ENCODE results near the gene SLC9A9.

The SLC9A9 gene

GRCh38 chr3:143654906-143655305 lies 193.4 kb downstream of the SLC9A9 start:
- Mint-ChIP-seq H3K27ac (no peak overlapping the region), H3K27me3 (ENCODE audit: low read depth) (no peaks in the 10 kb centered on the region), H3K9me3 (no peaks in the 10 kb centered on the region), H3K36me3 (ENCODE audit: low read depth) (peaks cover 4% of the 10 kb centered on the region), H3K4me3 (no peak overlapping the region), H3K4me1 (ENCODE audit: low read depth) (no peaks in the 10 kb centered on the region)

GRCh38 chr3:143653935-143654334 lies 194.3 kb downstream of the SLC9A9 start:
- no peaks in the 10 kb centered on the region for H3K27me3 Mint-ChIP-seq (ENCODE audit: low read depth)
- peaks cover 6% of the 10 kb centered on the region for H3K36me3 Mint-ChIP-seq (ENCODE audit: low read depth)
- no peak overlapping the region for H3K27ac Mint-ChIP-seq
- H3K4me3 Mint-ChIP-seq = no peak overlapping the region
- no peaks in the 10 kb centered on the region for H3K9me3 Mint-ChIP-seq
- H3K4me1 Mint-ChIP-seq (ENCODE audit: low read depth) = no peaks in the 10 kb centered on the region

DNA sequence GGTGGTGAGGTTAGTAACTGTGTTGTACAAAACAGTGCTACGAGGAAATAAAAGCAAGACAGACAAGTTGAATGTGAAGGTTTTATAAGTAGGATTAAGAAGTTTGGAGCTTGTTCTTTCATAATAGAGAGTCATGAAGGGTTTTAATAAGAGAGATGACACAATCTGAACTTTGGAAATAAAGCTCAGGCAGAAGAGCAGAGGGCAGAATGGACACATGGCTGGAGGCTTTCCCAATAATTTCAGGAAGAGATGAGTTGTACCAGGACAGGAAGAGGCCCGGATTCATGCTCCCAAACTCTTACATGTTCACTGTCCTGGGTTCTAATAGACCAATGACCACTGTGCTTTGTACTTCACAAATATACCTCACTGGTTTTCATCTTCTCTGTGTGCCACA lies 194.8 kb downstream of the SLC9A9 start:
- Mint-ChIP-seq H3K36me3 (ENCODE audit: low read depth) (peaks cover 6% of the 10 kb centered on the region), H3K9me3 (no peaks in the 10 kb centered on the region), H3K4me3 (no peak overlapping the region), H3K27me3 (ENCODE audit: low read depth) (no peaks in the 10 kb centered on the region), H3K4me1 (ENCODE audit: low read depth) (no peaks in the 10 kb centered on the region), H3K27ac (no peak overlapping the region)

DNA sequence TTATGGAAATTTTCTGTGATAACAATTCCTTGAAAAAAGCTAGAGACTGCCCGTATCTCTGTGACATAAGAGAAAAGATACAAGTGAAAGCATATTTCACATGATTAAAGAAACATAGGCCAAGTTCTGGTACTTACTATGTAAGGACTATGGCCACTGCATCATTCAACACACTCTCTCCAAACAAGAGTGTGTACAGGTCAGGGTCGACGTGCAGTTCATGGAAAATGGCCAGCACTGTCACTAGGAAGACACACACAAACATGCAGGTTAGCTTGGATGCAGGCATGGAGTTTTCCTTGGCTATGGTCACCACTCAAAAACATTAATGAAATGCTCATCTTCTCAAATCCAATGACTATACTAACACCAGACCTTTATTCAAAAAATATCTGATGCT lies 196.2 kb downstream of the SLC9A9 start:
- Mint-ChIP-seq H3K9me3 (no peaks in the 10 kb centered on the region), H3K4me3 (no peak overlapping the region), H3K4me1 (ENCODE audit: low read depth) (no peaks in the 10 kb centered on the region), H3K27ac (no peak overlapping the region), H3K36me3 (ENCODE audit: low read depth) (peaks cover 6% of the 10 kb centered on the region), H3K27me3 (ENCODE audit: low read depth) (no peaks in the 10 kb centered on the region)

- H3K36me3 Mint-ChIP-seq (ENCODE audit: low read depth) = peaks cover 6% of the 10 kb centered on the region
- H3K4me1 Mint-ChIP-seq (ENCODE audit: low read depth) = no peaks in the 10 kb centered on the region
- no peak overlapping the region for H3K4me3 Mint-ChIP-seq
- H3K27ac Mint-ChIP-seq = no peak overlapping the region
- H3K27me3 Mint-ChIP-seq (ENCODE audit: low read depth) = no peaks in the 10 kb centered on the region
- H3K9me3 Mint-ChIP-seq = no peaks in the 10 kb centered on the region
Observed at GRCh38 chr3:143650827-143651226, 197.4 kb downstream of the SLC9A9 start.

GRCh38 chr3:143650120-143650519 lies 198.1 kb downstream of the SLC9A9 start:
- Mint-ChIP-seq H3K4me1 (ENCODE audit: low read depth) (no peaks in the 10 kb centered on the region), H3K9me3 (no peaks in the 10 kb centered on the region), H3K27me3 (ENCODE audit: low read depth) (no peaks in the 10 kb centered on the region), H3K4me3 (no peak overlapping the region), H3K36me3 (ENCODE audit: low read depth) (peaks cover 6% of the 10 kb centered on the region), H3K27ac (no peak overlapping the region)

DNA sequence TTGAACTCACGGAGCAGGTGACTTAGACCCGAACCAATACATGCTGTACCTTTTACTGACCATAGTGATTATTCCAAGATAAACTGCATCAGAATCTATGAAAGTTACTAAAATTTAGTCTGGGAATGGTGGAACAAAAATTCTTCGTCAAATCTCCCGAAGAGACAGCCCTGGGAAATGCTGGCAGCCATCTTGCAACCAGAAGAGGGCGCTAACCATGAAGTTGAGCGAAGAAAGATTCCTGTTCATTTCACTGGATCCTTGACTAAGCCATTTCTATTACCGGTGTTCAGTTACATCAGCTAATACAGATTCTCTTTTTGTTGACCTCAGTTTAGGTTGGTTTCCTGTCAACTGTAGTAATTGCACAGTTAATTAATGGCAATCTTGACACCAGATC lies 199.6 kb downstream of the SLC9A9 start:
- H3K27ac Mint-ChIP-seq = no peak overlapping the region
- H3K4me3 Mint-ChIP-seq = no peak overlapping the region
- no peaks in the 10 kb centered on the region for H3K27me3 Mint-ChIP-seq (ENCODE audit: low read depth)
- H3K9me3 Mint-ChIP-seq = no peaks in the 10 kb centered on the region
- peaks cover 6% of the 10 kb centered on the region for H3K36me3 Mint-ChIP-seq (ENCODE audit: low read depth)
- no peaks in the 10 kb centered on the region for H3K4me1 Mint-ChIP-seq (ENCODE audit: low read depth)

DNA sequence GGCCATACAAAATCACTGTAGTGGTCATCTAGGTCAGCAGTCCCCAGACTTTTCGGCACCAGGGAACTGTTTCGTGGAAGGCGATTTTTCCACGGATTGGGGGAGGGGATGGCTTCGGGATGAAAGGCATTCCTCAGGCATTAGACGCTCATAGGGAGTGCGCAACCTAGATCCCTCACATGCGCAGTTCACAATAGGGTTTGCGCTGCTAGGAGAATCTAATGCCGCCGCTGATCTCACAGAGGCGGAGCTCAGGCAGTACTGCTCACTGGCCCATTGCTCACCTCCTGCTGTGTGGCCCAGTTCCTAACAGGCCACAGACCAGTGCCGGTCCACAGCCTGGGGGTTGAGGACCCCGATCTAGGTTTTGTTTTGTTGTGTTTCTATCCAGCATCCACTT lies 200.1 kb downstream of the SLC9A9 start:
- Mint-ChIP-seq H3K4me3 (no peak overlapping the region), H3K27me3 (ENCODE audit: low read depth) (no peaks in the 10 kb centered on the region), H3K36me3 (ENCODE audit: low read depth) (peaks cover 6% of the 10 kb centered on the region), H3K9me3 (no peaks in the 10 kb centered on the region), H3K27ac (no peak overlapping the region), H3K4me1 (ENCODE audit: low read depth) (no peaks in the 10 kb centered on the region)

- Mint-ChIP-seq H3K4me3 (no peak overlapping the region), H3K27me3 (ENCODE audit: low read depth) (no peaks in the 10 kb centered on the region), H3K9me3 (peaks cover 4% of the 10 kb centered on the region), H3K27ac (no peak overlapping the region), H3K36me3 (ENCODE audit: low read depth) (no peaks in the 10 kb centered on the region), H3K4me1 (ENCODE audit: low read depth) (no peaks in the 10 kb centered on the region)
Observed at GRCh38 chr3:143644370-143645089, 203.7 kb downstream of the SLC9A9 start.

DNA sequence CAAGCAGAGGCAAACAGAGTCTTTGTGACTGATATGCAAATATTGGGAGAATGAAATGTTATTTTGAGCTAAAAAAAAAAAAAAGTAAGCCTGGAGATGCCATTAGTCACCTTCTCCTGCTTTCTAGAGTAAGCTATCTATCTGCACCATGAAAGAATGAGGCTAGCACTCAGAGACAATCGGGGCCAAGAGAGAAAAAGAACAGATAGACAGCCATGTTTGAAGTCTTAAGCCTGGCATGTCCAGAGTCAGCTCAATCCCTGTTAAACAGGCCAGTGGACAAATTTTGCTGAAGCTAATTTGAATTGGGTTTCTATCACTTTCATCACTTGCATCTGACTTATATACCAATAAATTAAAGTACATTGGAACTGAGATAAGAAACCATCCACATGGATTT lies 204.4 kb downstream of the SLC9A9 start:
- no peak overlapping the region for H3K4me3 Mint-ChIP-seq
- no peak overlapping the region for H3K27ac Mint-ChIP-seq

DNA sequence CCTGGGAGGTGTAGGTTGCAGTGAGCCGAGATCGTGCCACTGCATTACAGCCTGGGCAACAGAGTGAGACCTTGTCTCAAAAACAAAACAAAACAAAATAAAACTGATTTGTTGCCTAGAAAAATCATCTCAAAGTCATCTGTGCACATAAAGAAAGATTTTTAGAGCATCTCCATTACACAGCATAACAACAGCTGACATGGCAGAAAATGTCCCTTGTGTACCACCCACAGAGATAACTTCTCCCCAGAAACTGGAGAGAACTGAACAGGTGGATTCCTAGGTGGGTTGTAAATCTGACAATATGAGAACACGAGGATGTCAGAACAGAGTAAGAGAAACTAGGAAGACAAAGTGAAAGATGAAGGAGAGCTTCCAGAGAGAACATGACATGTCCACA lies 207.5 kb downstream of the SLC9A9 start:
- Mint-ChIP-seq H3K27me3 (ENCODE audit: low read depth) (no peaks in the 10 kb centered on the region), H3K4me3 (no peak overlapping the region), H3K9me3 (peaks cover 31% of the 10 kb centered on the region), H3K4me1 (ENCODE audit: low read depth) (no peaks in the 10 kb centered on the region), H3K36me3 (ENCODE audit: low read depth) (no peaks in the 10 kb centered on the region), H3K27ac (no peak overlapping the region)

More for the DNA sequence above, 204.4 kb downstream of the SLC9A9 start:
- Mint-ChIP-seq H3K27me3 (ENCODE audit: low read depth) (no peaks in the 10 kb centered on the region), H3K4me1 (ENCODE audit: low read depth) (no peaks in the 10 kb centered on the region), H3K36me3 (ENCODE audit: low read depth) (no peaks in the 10 kb centered on the region), H3K9me3 (peaks cover 9% of the 10 kb centered on the region)

- no peaks in the 10 kb centered on the region for H3K4me1 Mint-ChIP-seq (ENCODE audit: low read depth)
- H3K4me3 Mint-ChIP-seq = no peak overlapping the region
- H3K27ac Mint-ChIP-seq = no peak overlapping the region
- no peaks in the 10 kb centered on the region for H3K36me3 Mint-ChIP-seq (ENCODE audit: low read depth)
- H3K9me3 Mint-ChIP-seq = peaks cover 31% of the 10 kb centered on the region
- H3K27me3 Mint-ChIP-seq (ENCODE audit: low read depth) = no peaks in the 10 kb centered on the region
Observed at GRCh38 chr3:143637133-143637532, 211.1 kb downstream of the SLC9A9 start.

DNA sequence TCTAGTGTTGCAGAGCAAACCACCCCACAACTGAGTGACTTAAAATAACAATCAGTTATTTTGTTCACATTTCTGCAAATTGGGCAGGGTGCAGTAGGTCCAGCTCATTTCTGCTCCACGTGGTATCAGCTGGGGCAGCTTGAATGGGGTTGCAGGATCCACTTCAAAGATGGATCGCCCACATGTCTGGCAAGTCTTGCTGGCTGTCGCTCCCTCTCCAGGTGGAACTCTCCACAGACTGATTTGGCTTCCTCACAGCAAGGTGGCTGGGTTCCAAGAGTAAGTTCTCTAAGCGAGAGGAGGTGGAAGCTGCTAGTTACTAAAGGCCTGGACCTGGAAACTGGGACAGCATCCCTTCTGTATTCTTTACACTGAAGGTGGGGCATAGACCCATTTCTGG lies 213.3 kb downstream of the SLC9A9 start:
- H3K36me3 Mint-ChIP-seq (ENCODE audit: low read depth) = no peaks in the 10 kb centered on the region
- no peaks in the 10 kb centered on the region for H3K4me1 Mint-ChIP-seq (ENCODE audit: low read depth)
- H3K4me3 Mint-ChIP-seq = no peak overlapping the region
- H3K9me3 Mint-ChIP-seq = peaks cover 28% of the 10 kb centered on the region
- no peaks in the 10 kb centered on the region for H3K27me3 Mint-ChIP-seq (ENCODE audit: low read depth)
- H3K27ac Mint-ChIP-seq = no peak overlapping the region

DNA sequence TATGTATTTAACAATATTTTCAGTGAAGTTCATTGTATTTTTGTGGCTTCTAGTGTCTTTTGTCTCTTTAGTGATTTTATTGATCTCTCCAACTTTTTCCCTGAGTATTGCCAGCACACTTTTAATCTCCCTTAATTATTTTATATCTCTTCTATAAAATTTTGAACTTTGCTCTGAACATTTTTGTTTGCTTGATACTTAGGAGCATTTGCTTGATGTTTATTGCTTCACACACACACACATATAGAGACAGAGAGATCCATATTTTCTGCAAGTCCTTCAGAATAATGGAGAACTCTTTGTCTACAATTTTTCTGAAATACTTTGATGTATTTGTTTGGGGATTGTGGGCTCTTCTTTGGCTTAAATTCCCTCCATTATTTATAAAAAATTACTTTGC lies 213.8 kb downstream of the SLC9A9 start:
- H3K27me3 Mint-ChIP-seq (ENCODE audit: low read depth) = no peaks in the 10 kb centered on the region
- H3K4me1 Mint-ChIP-seq (ENCODE audit: low read depth) = no peaks in the 10 kb centered on the region
- no peak overlapping the region for H3K4me3 Mint-ChIP-seq
- H3K9me3 Mint-ChIP-seq = peaks cover 28% of the 10 kb centered on the region
- H3K27ac Mint-ChIP-seq = no peak overlapping the region
- no peaks in the 10 kb centered on the region for H3K36me3 Mint-ChIP-seq (ENCODE audit: low read depth)

- H3K9me3 Mint-ChIP-seq = peaks cover 22% of the 10 kb centered on the region
- no peak overlapping the region for H3K4me3 Mint-ChIP-seq
- H3K27ac Mint-ChIP-seq = no peak overlapping the region
- no peaks in the 10 kb centered on the region for H3K4me1 Mint-ChIP-seq (ENCODE audit: low read depth)
- no peaks in the 10 kb centered on the region for H3K36me3 Mint-ChIP-seq (ENCODE audit: low read depth)
- no peaks in the 10 kb centered on the region for H3K27me3 Mint-ChIP-seq (ENCODE audit: low read depth)
Observed at GRCh38 chr3:143633816-143634215, 214.5 kb downstream of the SLC9A9 start.

DNA sequence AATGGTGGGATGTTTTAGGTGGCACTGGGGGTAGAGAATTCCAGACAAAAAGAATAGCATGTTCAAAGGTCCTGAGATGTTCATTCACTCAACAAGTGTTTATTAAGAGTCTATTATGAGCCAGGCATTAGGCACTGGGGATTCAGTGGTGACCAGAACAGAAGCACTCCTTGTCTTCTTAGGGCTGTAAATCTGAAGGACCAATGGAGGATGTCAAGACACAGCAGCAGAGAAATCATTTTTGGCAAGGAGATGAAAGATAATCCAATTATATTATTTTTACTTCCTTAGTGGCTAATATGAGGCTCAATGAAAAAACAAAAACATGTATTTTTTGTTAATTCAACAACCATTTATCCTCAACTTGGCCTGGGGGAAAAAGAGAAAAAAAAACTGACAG lies 218.5 kb downstream of the SLC9A9 start:
- Mint-ChIP-seq H3K27ac (no peak overlapping the region), H3K4me3 (no peak overlapping the region), H3K27me3 (ENCODE audit: low read depth) (no peaks in the 10 kb centered on the region), H3K9me3 (no peaks in the 10 kb centered on the region), H3K36me3 (ENCODE audit: low read depth) (no peaks in the 10 kb centered on the region), H3K4me1 (ENCODE audit: low read depth) (no peaks in the 10 kb centered on the region)
